Adipocyte (in vitro differentiated cells): ENCODE results near the gene RANGRF.

ENCODE experiments used
- DNase-seq: peaks from one replicate; pipeline ENCODE4 v3.0.0-alpha.2; 2015; ENCODE audit warnings: low read depth
- H3K27me3 ChIP-seq: replicated peaks from 2 replicates; pipeline ENCODE4 v1.7.0; 2013; ENCODE audit warnings: mild to moderate bottlenecking, low read length, moderate library complexity; ENCODE audit not compliant: control insufficient read depth, insufficient read depth
- H3K36me3 ChIP-seq: 2 replicates; pipeline ENCODE4 v1.7.0; 2013; ENCODE audit warnings: low read length, mild to moderate bottlenecking, moderate library complexity; ENCODE audit not compliant: control insufficient read depth, insufficient read depth, severe bottlenecking
- H3K4me1 ChIP-seq: 2 replicates; pipeline ENCODE4 v1.7.0; 2013; ENCODE audit warnings: mild to moderate bottlenecking, low read length, moderate library complexity; ENCODE audit not compliant: control insufficient read depth, insufficient read depth
- H3K4me3 ChIP-seq: 2 replicates; pipeline ENCODE4 v1.7.0; 2013; ENCODE audit warnings: mild to moderate bottlenecking, low read length, moderate library complexity
- H3K9ac ChIP-seq: 2 replicates; pipeline ENCODE4 v1.7.0; 2013; ENCODE audit warnings: mild to moderate bottlenecking, low read length, moderate library complexity
- H3K9me3 ChIP-seq: 2 replicates; pipeline ENCODE4 v1.7.0; 2013; ENCODE audit warnings: mild to moderate bottlenecking, low read length, moderate library complexity; ENCODE audit not compliant: control insufficient read depth

Gene RANGRF

GRCh38 chr17:8256691-8257090 lies 31.8 kb upstream of the RANGRF start:
- Histone ChIP-seq H3K4me1 (no peaks in the 10 kb centered on the region), H3K9ac (no peak overlapping the region), H3K36me3 (peaks cover 59% of the 10 kb centered on the region), H3K4me3 (no peak overlapping the region), H3K27me3 (no peaks in the 10 kb centered on the region), H3K9me3 (no peaks in the 10 kb centered on the region)
- DNase-seq: no peak

- DNase-seq: no peak
- Histone ChIP-seq H3K27me3 (no peaks in the 10 kb centered on the region), H3K9ac (no peak overlapping the region), H3K4me3 (no peak overlapping the region), H3K9me3 (no peaks in the 10 kb centered on the region), H3K4me1 (no peaks in the 10 kb centered on the region), H3K36me3 (peaks cover 67% of the 10 kb centered on the region)
Observed at GRCh38 chr17:8257801-8258200, 30.7 kb upstream of the RANGRF start.

DNA sequence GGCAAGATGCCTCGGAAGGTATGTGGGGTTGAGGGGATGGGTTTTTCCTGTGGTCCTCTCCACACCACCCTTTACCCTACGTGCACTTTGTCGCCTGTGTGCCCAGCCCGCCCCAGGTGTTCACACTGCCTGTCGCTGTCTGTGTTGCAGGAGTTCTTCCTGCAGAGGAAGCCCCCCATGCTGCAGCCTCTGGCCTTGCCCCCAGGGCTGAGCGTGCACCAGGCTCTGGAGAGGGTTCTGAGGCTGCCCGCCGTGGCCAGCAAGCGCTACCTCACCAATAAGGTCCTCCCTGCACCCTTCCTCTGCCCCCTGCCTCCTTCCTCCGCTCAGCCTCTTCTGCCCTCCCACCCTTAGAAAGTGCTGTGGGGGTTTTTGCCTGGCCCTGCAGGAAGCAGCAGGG lies 24.1 kb upstream of the RANGRF start:
- Histone ChIP-seq H3K27me3 (no peaks in the 10 kb centered on the region), H3K9ac (no peak overlapping the region), H3K4me1 (no peaks in the 10 kb centered on the region), H3K9me3 (no peaks in the 10 kb centered on the region), H3K4me3 (no peak overlapping the region), H3K36me3 (peaks cover 67% of the 10 kb centered on the region)
- DNase-seq: no peak

GRCh38 chr17:8264836-8265542 lies 23.5 kb upstream of the RANGRF start:
- H3K4me1 ChIP-seq: no peaks in the 10 kb centered on the region
- no peaks in the 10 kb centered on the region for H3K27me3 ChIP-seq
- H3K9ac ChIP-seq: no peak overlapping the region
- no peak overlapping the region for H3K4me3 ChIP-seq
- no peak for DNase-seq
- H3K9me3 ChIP-seq: no peaks in the 10 kb centered on the region
- peaks cover 68% of the 10 kb centered on the region for H3K36me3 ChIP-seq

- no peak for DNase-seq
- H3K4me3 ChIP-seq: no peak overlapping the region
- no peaks in the 10 kb centered on the region for H3K4me1 ChIP-seq
- H3K9me3 ChIP-seq: no peaks in the 10 kb centered on the region
- H3K36me3 ChIP-seq: peaks cover 59% of the 10 kb centered on the region
- H3K9ac ChIP-seq: no peak overlapping the region
- no peaks in the 10 kb centered on the region for H3K27me3 ChIP-seq
Observed at GRCh38 chr17:8266648-8267479, 21.6 kb upstream of the RANGRF start.

- Histone ChIP-seq H3K4me3 (no peak overlapping the region), H3K9me3 (no peaks in the 10 kb centered on the region), H3K9ac (no peak overlapping the region), H3K36me3 (peaks cover 54% of the 10 kb centered on the region), H3K27me3 (no peaks in the 10 kb centered on the region), H3K4me1 (no peaks in the 10 kb centered on the region)
- no peak for DNase-seq
Observed at GRCh38 chr17:8267480-8268147, 20.9 kb upstream of the RANGRF start.

GRCh38 chr17:8268550-8269298 lies 19.7 kb upstream of the RANGRF start:
- H3K9me3 ChIP-seq: no peaks in the 10 kb centered on the region
- H3K27me3 ChIP-seq: no peaks in the 10 kb centered on the region
- peaks cover 43% of the 10 kb centered on the region for H3K36me3 ChIP-seq
- DNase-seq: no peak
- H3K4me1 ChIP-seq: no peaks in the 10 kb centered on the region
- H3K4me3 ChIP-seq: no peak overlapping the region
- H3K9ac ChIP-seq: no peak overlapping the region

DNA sequence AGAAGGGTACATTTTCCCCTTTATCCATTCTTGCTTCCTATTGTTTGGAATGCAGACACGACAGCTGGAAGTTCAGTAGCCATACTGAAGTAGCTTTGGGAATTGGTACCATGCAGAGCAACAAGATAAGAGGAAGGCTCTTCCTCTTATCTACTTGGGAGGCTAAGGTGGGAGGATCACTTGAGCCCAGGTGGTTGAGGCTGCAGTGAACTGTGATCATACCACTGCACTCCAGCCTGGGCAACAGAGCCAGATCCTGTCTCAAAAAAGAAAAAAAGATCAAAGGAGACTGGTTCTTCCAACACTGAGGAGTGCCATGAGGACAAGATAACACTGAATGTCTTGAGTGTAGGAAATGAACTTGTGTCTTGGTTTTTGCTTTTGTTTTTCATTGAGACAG lies 16.0 kb upstream of the RANGRF start:
- no peaks in the 10 kb centered on the region for H3K9me3 ChIP-seq
- no peak overlapping the region for H3K4me3 ChIP-seq
- no peak overlapping the region for H3K9ac ChIP-seq
- H3K36me3 ChIP-seq: peaks cover 11% of the 10 kb centered on the region
- no peaks in the 10 kb centered on the region for H3K4me1 ChIP-seq
- H3K27me3 ChIP-seq: no peaks in the 10 kb centered on the region
- no peak for DNase-seq

DNA sequence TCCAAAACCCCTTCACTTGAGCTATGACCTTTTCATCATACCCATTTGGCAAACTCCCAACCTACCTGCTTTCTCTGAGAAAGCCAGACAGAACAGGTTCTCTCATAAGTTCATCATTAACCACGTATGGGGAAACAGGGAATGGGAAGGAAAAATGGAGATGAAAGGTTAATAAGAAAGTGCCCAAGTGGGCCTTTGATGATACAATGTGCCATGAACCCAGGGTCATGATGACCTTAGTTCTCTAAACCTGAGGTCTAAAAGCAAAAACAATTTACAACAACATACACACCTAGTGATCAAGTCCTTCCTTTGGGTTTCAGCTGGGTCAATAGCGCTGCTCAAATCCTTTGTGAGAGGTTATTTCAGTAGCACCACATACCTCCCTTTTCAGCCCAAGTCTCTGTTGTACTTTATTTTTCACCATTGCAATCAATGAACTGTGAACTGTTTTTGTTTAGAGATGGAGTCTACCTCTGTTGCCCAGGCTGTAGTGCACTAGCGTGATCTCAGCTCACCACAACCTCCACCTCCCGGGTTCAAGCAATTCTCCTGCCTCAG lies 14.5 kb upstream of the RANGRF start:
- Histone ChIP-seq H3K9ac (no peak overlapping the region), H3K36me3 (peaks cover 11% of the 10 kb centered on the region), H3K27me3 (no peaks in the 10 kb centered on the region), H3K4me3 (no peak overlapping the region), H3K4me1 (peaks cover 3% of the 10 kb centered on the region), H3K9me3 (no peaks in the 10 kb centered on the region)
- no peak for DNase-seq

DNA sequence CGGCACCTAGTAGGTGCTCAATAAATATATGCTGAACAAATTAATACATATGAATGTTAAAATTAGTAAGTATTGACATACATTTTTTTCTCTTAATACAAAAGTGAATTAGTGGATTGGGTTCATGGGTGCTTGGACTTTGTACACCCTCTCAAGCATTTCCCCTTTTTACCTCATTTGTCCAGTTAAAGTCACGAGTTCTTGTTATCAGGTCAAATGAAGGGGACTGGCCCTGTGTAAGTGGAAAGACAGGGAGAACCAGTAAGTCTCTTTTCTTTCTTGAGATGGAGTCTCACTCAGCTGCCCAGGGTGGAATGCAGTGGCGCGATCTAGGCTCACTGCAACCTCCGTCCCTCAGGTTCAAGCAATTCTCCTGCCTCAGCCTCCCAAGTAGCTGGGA lies 13.7 kb upstream of the RANGRF start:
- H3K9ac ChIP-seq: no peak overlapping the region
- no peak for DNase-seq
- no peak overlapping the region for H3K4me3 ChIP-seq
- no peaks in the 10 kb centered on the region for H3K27me3 ChIP-seq
- peaks cover 6% of the 10 kb centered on the region for H3K36me3 ChIP-seq
- peaks cover 9% of the 10 kb centered on the region for H3K4me1 ChIP-seq
- no peaks in the 10 kb centered on the region for H3K9me3 ChIP-seq
